Spleen (tissue), 11 donors: ENCODE data around the gene EPN2. TPM values are rescaled to one million over a fixed set of nuclear protein-coding genes. Genes with fewer than 3 reads are reported as not detected.

Experiments
- DNase-seq: peaks from one replicate; pipeline ENCODE4 v3.0.0-alpha.2; 2020
- H3K27ac ChIP-seq, 8 donors: fragments of 200-600 bp; sonication (generic) in 7 of 8; 1 replicate in 4 of 8; 2 replicates in 4 of 8; pipeline versions ENCODE4 v1.5.0 to v1.8.0; 2016 to 2021; ENCODE audit warnings: inconsistent platforms in 4 of 8, mild to moderate bottlenecking in 4 of 8, moderate library complexity in 1 of 8
- H3K27me3 ChIP-seq, 7 donors: fragments of 200-600 bp; sonication (generic) in 6 of 7; replicated peaks in 1 of 7; 1 replicate in 4 of 7; 2 replicates in 3 of 7; pipeline versions ENCODE4 v1.5.0 to v1.8.0; 2016 to 2021; ENCODE audit warnings: inconsistent platforms in 3 of 7, mild to moderate bottlenecking in 1 of 7
- H3K36me3 ChIP-seq, 6 donors: fragments of 200-600 bp; sonication (generic) in 5 of 6; 1 replicate in 4 of 6; 2 replicates in 2 of 6; pipeline versions ENCODE4 v1.5.0 to v1.8.0; 2016 to 2021; ENCODE audit warnings: inconsistent platforms in 2 of 6
- H3K4me1 ChIP-seq, 6 donors: fragments of 200-600 bp; sonication (generic) in 5 of 6; 1 replicate in 3 of 6; 2 replicates in 3 of 6; pipeline versions ENCODE4 v1.5.0 to v1.8.0; 2016 to 2021; ENCODE audit warnings: inconsistent platforms in 3 of 6
- H3K4me3 ChIP-seq, 8 donors: fragments of 200-600 bp; sonication (generic) in 7 of 8; 1 replicate in 4 of 8; 2 replicates in 4 of 8; pipeline versions ENCODE4 v1.5.0 to v1.8.0; 2016 to 2021; ENCODE audit warnings: inconsistent platforms in 4 of 8, mild to moderate bottlenecking in 4 of 8, moderate library complexity in 2 of 8
- H3K9me3 ChIP-seq, 8 donors: fragments of 200-600 bp; sonication (generic) in 7 of 8; 1 replicate in 4 of 8; 2 replicates in 4 of 8; pipeline versions ENCODE4 v1.5.0 to v1.8.0; 2016 to 2021; ENCODE audit warnings: inconsistent platforms in 4 of 8
- CTCF ChIP-seq, 11 experiments: fragments of 200-600 bp in 7 of 11; fragments of 450-650 bp in 4 of 11; sonication (generic) in 4 of 11; IDR thresholded peaks in 8 of 11; conservative IDR thresholded peaks in 3 of 11; 1 replicate in 7 of 11; 2 replicates in 4 of 11; pipeline versions ENCODE4 v1.4.0 to v1.8.0; 2016 to 2021; ENCODE audit warnings: antibody characterized with exemption in 11 of 11, inconsistent platforms in 4 of 11, mild to moderate bottlenecking in 1 of 11
- POLR2A ChIP-seq, 3 donors: fragments of 450-650 bp; IDR thresholded peaks; one replicate each; pipeline ENCODE4 v1.5.1; 2017; ENCODE audit warnings: antibody characterized with exemption in 3 of 3, mild to moderate bottlenecking in 1 of 3
- POLR2AphosphoS5 ChIP-seq, 3 donors: sonication (generic); formaldehyde crosslinking; IDR thresholded peaks; one replicate each; pipeline ENCODE4 v1.5.1; 2017; ENCODE audit warnings: antibody characterized with exemption in 3 of 3
- WGBS, 5 donors: extraction: QIAGEN DNeasy Blood & Tissue Kit in 3 of 5; methylation state at CpG; one replicate each; pipeline versions ENCODE4 v1.1.5 to v1.1.7; 2013 to 2018; 5-methylcytosine and 5-hydroxymethylcytosine counted together
- intact Hi-C: fragments of 100-400 bp; cut with DNase I; formaldehyde crosslinking; loops from one replicate; pipeline ENCODE4 v1.15.0; 2023; ENCODE audit warnings: low total_unique reads
- polyA plus RNA-seq, 3 donors: library from polyadenylated mRNA; stranded (reverse); fragments of 200-250 nt; gene quantifications; one replicate each; pipeline ENCODE4 v1.2.1, GENCODE V29; 2013
- total RNA-seq, 7 donors: library from RNA; depleted of rRNA in 3 of 7; stranded (reverse); fragments of >200 nt in 3 of 7; fragmentation: NEBNext Ultra II Directional in 4 of 7; extraction: Animal tissue kit (Norgen Biotek cat#: 25700) in 4 of 7; gene quantifications; one replicate each; pipeline versions ENCODE4 v1.1.0 to v1.2.1, GENCODE V29; 2016 to 2021
- donor health status: healthy with polysubstance abuse.
- donor health status: DM: no; HTN: no; CAD: no; lungs with moderate emphysema.
- donor health status: DM: no; HTN: no; CAD: no.
- donor health status: Bipolar disorder and iron deficiency.
- donor health status: healthy.
- donor health status: DM: no; HTN: no; CAD: no.
- donor health status: DM: yes; HTN: yes; CAD: no.

The EPN2 gene
- total and polyA plus RNA-seq, 10 donors: 5.4 to 59.6 (median 31.5) TPM

DNA sequence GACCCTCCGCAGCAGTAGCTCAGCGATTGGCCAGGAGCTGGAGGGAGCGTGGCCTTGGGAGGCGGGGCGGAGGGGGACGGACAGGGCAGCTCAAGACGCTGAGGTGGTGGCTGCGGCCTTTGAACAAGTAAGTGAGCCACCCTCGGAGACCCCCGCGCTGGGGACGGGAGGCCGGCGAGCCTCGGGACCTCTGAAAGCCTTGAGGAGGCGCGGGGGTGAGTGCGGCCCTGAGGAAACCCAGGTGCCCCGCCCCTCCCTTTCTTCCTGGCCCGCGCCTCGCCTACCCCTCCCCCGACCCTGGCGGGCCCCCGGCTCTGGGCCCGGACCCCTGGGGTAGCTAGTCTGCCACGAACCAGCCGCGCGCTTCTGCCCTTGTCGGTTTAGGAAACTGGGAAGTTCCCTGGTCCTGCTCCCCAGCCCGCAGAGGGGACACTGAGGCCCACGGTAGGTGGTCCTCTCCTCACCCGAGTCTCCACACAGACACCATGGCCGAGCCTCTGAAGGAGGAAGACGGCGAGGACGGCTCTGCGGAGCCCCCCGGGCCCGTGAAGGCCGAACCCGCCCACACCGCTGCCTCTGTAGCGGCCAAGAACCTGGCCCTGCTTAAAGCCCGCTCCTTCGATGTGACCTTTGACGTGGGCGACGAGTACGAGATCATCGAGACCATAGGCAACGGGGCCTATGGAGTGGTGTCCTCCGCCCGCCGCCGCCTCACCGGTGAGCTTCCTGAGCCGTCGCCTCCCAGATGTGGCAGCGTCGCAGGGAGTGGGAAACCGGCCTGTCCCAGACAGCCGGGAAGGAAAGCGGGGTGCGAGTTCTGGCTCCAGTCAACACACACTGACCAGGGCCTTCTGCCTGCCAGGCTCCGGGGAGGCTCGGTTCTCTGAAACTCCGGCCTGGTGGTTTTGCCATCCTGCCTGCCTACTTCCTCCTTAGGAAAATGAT is 141.5 kb downstream of the EPN2 start, which contains the start of gene MAPK7:
MAPK7 (plus strand) TSS at position 83 of the 945 bp plus-strand sequence; CDS start at position 486, 403 bp downstream.
- peaks cover 4 to 47% (median 39%) of the 10 kb centered on the region in 6 donors for H3K36me3 ChIP-seq
- peaks cover 7 to 74% (median 34%) of the 10 kb centered on the region in 6 donors for H3K4me1 ChIP-seq
- H3K4me3 ChIP-seq: peak within 1 kb of the TSS; percentile 71 to 93 (median 88)
- peak within 1 kb of the TSS; percentile 96 to 98 (median 98) for H3K27ac ChIP-seq
- WGBS, 5 donors: 5 to 23% (median 18%) methylated on average over 28 to 69 of the region's 69 CpGs
- H3K27me3 ChIP-seq: no peaks in the 10 kb centered on the region
- intact Hi-C loops: no loop called here
- H3K9me3 ChIP-seq: no peaks in the 10 kb centered on the region
- no peak for DNase-seq
- TF ChIP-seq CTCF (IDR thresholded peaks at IDR 0.05 in 8 of 11, conservative IDR thresholded peaks at IDR 0.05 in 3 of 11) (peak in 1 of 11 experiments; percentile 4), POLR2AphosphoS5 (IDR thresholded peaks at IDR 0.05) (no peak)

DNA sequence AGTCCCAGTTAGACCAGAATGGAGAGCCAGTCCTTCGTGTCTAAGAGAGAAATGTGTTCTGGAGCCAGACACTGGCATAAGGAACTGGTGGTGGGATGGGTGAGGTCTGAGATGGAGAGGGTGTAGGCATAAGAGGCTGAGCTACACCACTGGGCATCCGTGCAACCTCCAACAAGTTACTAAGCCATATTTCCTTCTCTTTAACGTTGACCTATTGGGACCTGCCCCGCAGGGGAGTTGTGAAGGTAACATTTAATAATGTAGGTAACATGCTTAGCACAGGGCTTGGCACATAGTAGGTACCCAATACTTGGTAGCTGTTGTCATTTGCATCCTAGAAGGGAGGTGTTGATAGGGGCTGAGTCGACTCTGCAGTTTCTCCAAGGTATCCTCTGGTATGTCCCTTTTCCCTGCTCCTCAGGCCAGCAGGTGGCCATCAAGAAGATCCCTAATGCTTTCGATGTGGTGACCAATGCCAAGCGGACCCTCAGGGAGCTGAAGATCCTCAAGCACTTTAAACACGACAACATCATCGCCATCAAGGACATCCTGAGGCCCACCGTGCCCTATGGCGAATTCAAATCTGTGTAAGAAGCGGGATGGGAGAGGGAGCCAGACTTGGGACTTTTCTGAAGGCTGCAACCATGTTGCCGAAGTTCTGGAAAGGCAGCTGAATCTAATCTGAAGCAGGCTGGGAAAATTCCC is 142.3 kb downstream of the EPN2 start:
- Histone ChIP-seq H3K27me3 (no peaks in the 10 kb centered on the region), H3K4me1 (peaks cover 7 to 79% (median 40%) of the 10 kb centered on the region in 6 donors), H3K36me3 (peaks cover 4 to 55% (median 47%) of the 10 kb centered on the region in 6 donors), H3K27ac (peak overlapping the region in 7 of 8 donors; percentile 33 to 98 (median 97)), H3K9me3 (no peaks in the 10 kb centered on the region), H3K4me3 (peak overlapping the region in 7 of 8 donors; percentile 79 to 93 (median 90))
- WGBS, 5 donors: 81 to 88% (median 82%) methylated on average over 12 to 13 of the region's 13 CpGs
- TF ChIP-seq CTCF (IDR thresholded peaks at IDR 0.05 in 8 of 11, conservative IDR thresholded peaks at IDR 0.05 in 3 of 11) (no peak), POLR2AphosphoS5 (IDR thresholded peaks at IDR 0.05) (no peak), POLR2A (IDR thresholded peaks at IDR 0.05) (no peak)
- no peak for DNase-seq
- intact Hi-C loops: no loop called here

- Histone ChIP-seq H3K9me3 (no peaks in the 10 kb centered on the region), H3K27me3 (no peaks in the 10 kb centered on the region), H3K4me3 (no peak overlapping the region), H3K36me3 (peaks cover 4 to 67% (median 50%) of the 10 kb centered on the region in 6 donors), H3K27ac (no peak overlapping the region), H3K4me1 (peaks cover 7 to 90% (median 51%) of the 10 kb centered on the region in 6 donors)
- DNase-seq: peak; percentile 74
- TF ChIP-seq CTCF (IDR thresholded peaks at IDR 0.05 in 8 of 11, conservative IDR thresholded peaks at IDR 0.05 in 3 of 11) (no peak), POLR2AphosphoS5 (IDR thresholded peaks at IDR 0.05) (no peak)
- intact Hi-C loops: no loop called here
- WGBS, 5 donors: 89 to 96% (median 93%) methylated on average over 21 to 29 of the region's 29 CpGs
Measured at GRCh38 chr17:19380481-19381301, 143.5 kb downstream of the EPN2 start.
